Activated naive CD4-positive, alpha-beta T cell treated with anti-CD3 and anti-CD28 coated beads, Interleukin-2, amount 10 ng/mL, durations not matched to agents 7 days and 5 days (primary cell): Measurements from ENCODE around the gene ABCC1.

Experiments
- CTCF ChIA-PET: fragments of 350-600 bp; sonication (Branson Sonifier 250); formaldehyde crosslinking; loops from one replicate; lab custom pipeline; 2021; ENCODE audit warnings: antibody characterized with exemption; lab: Charles Lee
- DNase-seq: peaks from one replicate; pipeline ENCODE4 v3.0.0-alpha.2; 2020
- H3K27ac Mint-ChIP-seq: one replicate; pipeline ENCODE4 v1.8.0; 2021; ENCODE audit warnings: mild to moderate bottlenecking, moderate library complexity, mixed read lengths
- H3K27me3 Mint-ChIP-seq: one replicate; pipeline ENCODE4 v1.8.0; 2021; ENCODE audit warnings: mild to moderate bottlenecking, mixed read lengths
- H3K36me3 Mint-ChIP-seq: one replicate; pipeline ENCODE4 v1.8.0; 2021; ENCODE audit warnings: mixed read lengths
- H3K4me1 Mint-ChIP-seq: one replicate; pipeline ENCODE4 v1.8.0; 2021; ENCODE audit warnings: mixed read lengths
- H3K4me3 Mint-ChIP-seq: one replicate; pipeline ENCODE4 v1.8.0; 2021; ENCODE audit warnings: mild to moderate bottlenecking, moderate library complexity, mixed read lengths
- H3K9me3 Mint-ChIP-seq: one replicate; pipeline ENCODE4 v1.8.0; 2021; ENCODE audit warnings: mixed read lengths

The ABCC1 gene

DNA sequence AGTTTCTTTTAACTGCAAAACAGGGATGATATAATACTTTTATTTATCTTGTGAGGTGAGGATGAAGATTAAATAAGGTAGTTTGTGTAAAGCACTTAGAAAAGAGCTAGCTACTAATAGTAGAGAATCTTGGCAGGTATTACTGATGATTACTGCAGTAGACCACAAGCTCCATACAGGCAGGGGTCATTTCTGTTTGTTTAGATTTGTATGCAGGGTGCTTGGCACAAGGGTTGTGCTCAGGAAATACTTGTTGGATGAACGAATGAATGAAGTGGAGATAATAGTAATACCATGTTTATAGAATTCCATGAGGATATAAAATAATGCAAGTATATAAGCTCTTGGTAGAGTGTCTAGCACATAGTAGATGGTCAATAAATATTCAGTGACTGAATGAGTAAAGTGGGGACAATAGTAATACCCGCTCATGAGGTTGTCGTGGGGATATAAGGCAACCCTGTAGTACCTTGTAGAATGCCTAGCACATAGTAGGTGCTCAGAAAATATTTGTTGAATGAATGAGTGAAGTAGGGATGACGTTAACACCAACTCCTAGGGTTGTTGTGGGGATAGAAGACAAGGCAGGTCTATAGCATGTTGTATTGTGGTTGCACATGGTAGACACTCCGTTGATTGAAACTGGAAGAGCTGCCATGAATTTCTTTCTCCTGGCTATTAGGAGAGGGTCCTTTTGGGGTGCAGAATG, 83.0 kb downstream of the ABCC1 start:
- H3K27ac Mint-ChIP-seq: peak overlapping the region; percentile 39
- CTCF ChIA-PET: interaction anchor here (0.6 to 2.5 kb wide), 3 partner anchors 12 to 138 kb away, joined by 3 to 9 read pairs (median 3); no protein-coding TSS in a partner anchor

DNA sequence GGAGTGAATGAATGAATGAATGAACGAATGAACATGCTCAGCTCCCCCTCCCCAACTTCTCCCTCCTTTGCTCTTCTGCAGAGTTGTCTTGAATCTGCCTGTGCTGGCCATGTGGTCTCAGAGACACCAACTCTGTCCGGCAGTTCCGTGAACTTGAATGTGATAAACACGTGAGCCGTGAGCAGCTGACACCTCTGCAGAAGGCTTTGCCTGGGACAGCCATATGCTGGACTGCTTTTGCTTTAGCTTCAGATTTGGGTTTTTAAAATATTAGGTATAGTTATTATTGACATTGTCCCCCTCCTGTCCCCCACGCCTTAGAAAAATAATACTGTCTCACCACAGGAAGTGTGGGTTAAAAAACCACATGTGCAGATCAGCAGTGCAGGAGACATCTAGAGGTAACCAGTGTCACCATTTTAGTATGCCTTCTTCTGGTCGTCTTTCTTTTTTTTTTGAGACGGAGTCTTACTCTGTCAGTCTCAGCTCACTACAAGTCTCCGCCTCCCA, 83.8 kb downstream of the ABCC1 start:
- CTCF ChIA-PET: interaction anchor here (1.0 to 2.5 kb wide), 2 partner anchors 11 to 29 kb away, joined by 3 to 9 read pairs; no protein-coding TSS in a partner anchor
- Mint-ChIP-seq H3K27me3 (no peaks in the 10 kb centered on the region), H3K9me3 (no peaks in the 10 kb centered on the region), H3K36me3 (peaks cover 34% of the 10 kb centered on the region), H3K4me1 (peaks cover 22% of the 10 kb centered on the region), H3K27ac (peak overlapping the region; percentile 73), H3K4me3 (no peak overlapping the region)
- DNase-seq: peak; percentile 34

More for the DNA sequence above, 83.0 kb downstream of the ABCC1 start:
- H3K36me3 Mint-ChIP-seq: peaks cover 29% of the 10 kb centered on the region
- peaks cover 25% of the 10 kb centered on the region for H3K4me1 Mint-ChIP-seq
- no peak overlapping the region for H3K4me3 Mint-ChIP-seq
- H3K9me3 Mint-ChIP-seq: no peaks in the 10 kb centered on the region
- DNase-seq: no peak
- H3K27me3 Mint-ChIP-seq: no peaks in the 10 kb centered on the region

- no peak for DNase-seq
- CTCF ChIA-PET: interaction anchor here (0.7 to 2.5 kb wide), 2 partner anchors 9 to 27 kb away, joined by 3 to 6 read pairs; no protein-coding TSS in a partner anchor
- no peaks in the 10 kb centered on the region for H3K27me3 Mint-ChIP-seq
- H3K4me3 Mint-ChIP-seq: no peak overlapping the region
- H3K27ac Mint-ChIP-seq: no peak overlapping the region
- peaks cover 43% of the 10 kb centered on the region for H3K36me3 Mint-ChIP-seq
- no peaks in the 10 kb centered on the region for H3K9me3 Mint-ChIP-seq
- peaks cover 36% of the 10 kb centered on the region for H3K4me1 Mint-ChIP-seq
Measured at GRCh38 chr16:16036359-16036792, 87.0 kb downstream of the ABCC1 start.

- Mint-ChIP-seq H3K9me3 (no peaks in the 10 kb centered on the region), H3K4me3 (no peak overlapping the region), H3K4me1 (peaks cover 32% of the 10 kb centered on the region), H3K27ac (no peak overlapping the region), H3K36me3 (peaks cover 44% of the 10 kb centered on the region), H3K27me3 (no peaks in the 10 kb centered on the region)
- CTCF ChIA-PET: interaction anchor here (2.5 kb wide), 1 partner anchor 7 kb away, joined by 6 read pairs; no protein-coding TSS in a partner anchor
- DNase-seq: no peak
Measured at GRCh38 chr16:16037521-16037920, 88.1 kb downstream of the ABCC1 start.

GRCh38 chr16:16037970-16038369, 88.6 kb downstream of the ABCC1 start:
- DNase-seq: no peak
- no peak overlapping the region for H3K27ac Mint-ChIP-seq
- no peaks in the 10 kb centered on the region for H3K27me3 Mint-ChIP-seq
- peaks cover 27% of the 10 kb centered on the region for H3K4me1 Mint-ChIP-seq
- CTCF ChIA-PET: interaction anchor here (2.5 kb wide), 1 partner anchor 7 kb away, joined by 6 read pairs; no protein-coding TSS in a partner anchor
- H3K9me3 Mint-ChIP-seq: no peaks in the 10 kb centered on the region
- peaks cover 44% of the 10 kb centered on the region for H3K36me3 Mint-ChIP-seq
- no peak overlapping the region for H3K4me3 Mint-ChIP-seq

DNA sequence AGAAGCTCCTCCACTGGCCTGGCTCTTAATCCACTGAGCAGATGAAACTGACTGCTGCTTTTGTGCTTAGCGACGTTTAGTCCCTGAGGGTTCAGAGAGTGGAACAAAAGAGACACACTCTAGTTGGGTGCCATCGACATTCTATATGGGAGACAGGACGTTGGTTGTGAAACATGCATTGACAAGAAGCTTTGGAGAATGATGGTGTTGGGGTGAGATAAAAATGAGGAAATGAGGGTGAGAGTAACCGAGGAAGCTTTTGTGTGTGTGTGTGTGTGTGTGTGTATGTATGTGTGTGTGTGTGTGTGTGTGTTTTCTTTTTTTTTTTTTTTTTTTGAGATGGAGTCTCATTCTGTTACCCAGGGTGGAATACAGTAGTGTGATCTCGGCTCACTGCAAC, 89.5 kb downstream of the ABCC1 start:
- no peak for DNase-seq
- Mint-ChIP-seq H3K36me3 (peaks cover 48% of the 10 kb centered on the region), H3K4me3 (no peak overlapping the region), H3K9me3 (no peaks in the 10 kb centered on the region), H3K27me3 (no peaks in the 10 kb centered on the region), H3K4me1 (peaks cover 18% of the 10 kb centered on the region), H3K27ac (no peak overlapping the region)
- CTCF ChIA-PET: no interaction called here

- no peaks in the 10 kb centered on the region for H3K27me3 Mint-ChIP-seq
- H3K27ac Mint-ChIP-seq: peak overlapping the region; percentile 9
- CTCF ChIA-PET: interaction anchor here (0.6 kb wide), 1 partner anchor 89 kb away, joined by 3 read pairs; no protein-coding TSS in a partner anchor
- no peaks in the 10 kb centered on the region for H3K9me3 Mint-ChIP-seq
- DNase-seq: peak; percentile 26
- H3K36me3 Mint-ChIP-seq: peaks cover 60% of the 10 kb centered on the region
- H3K4me1 Mint-ChIP-seq: peaks cover 23% of the 10 kb centered on the region
- no peak overlapping the region for H3K4me3 Mint-ChIP-seq
Measured at GRCh38 chr16:16041196-16041892, 91.9 kb downstream of the ABCC1 start.

GRCh38 chr16:16042076-16042475, 92.7 kb downstream of the ABCC1 start:
- no peak for DNase-seq
- H3K4me1 Mint-ChIP-seq: peaks cover 23% of the 10 kb centered on the region
- no peak overlapping the region for H3K4me3 Mint-ChIP-seq
- H3K9me3 Mint-ChIP-seq: no peaks in the 10 kb centered on the region
- H3K27me3 Mint-ChIP-seq: no peaks in the 10 kb centered on the region
- no peak overlapping the region for H3K27ac Mint-ChIP-seq
- CTCF ChIA-PET: interaction anchor here (0.6 kb wide), 1 partner anchor 90 kb away, joined by 3 read pairs; no protein-coding TSS in a partner anchor
- peaks cover 56% of the 10 kb centered on the region for H3K36me3 Mint-ChIP-seq

- Mint-ChIP-seq H3K27ac (peak overlapping the region; percentile 17), H3K4me3 (no peak overlapping the region), H3K27me3 (no peaks in the 10 kb centered on the region), H3K4me1 (peaks cover 15% of the 10 kb centered on the region), H3K36me3 (peaks cover 57% of the 10 kb centered on the region), H3K9me3 (no peaks in the 10 kb centered on the region)
- no peak for DNase-seq
- CTCF ChIA-PET: interaction anchor here (0.6 to 2.3 kb wide), 8 partner anchors 9 to 124 kb away, joined by 3 to 9 read pairs (median 3); no protein-coding TSS in a partner anchor
Measured at GRCh38 chr16:16045296-16045695, 95.9 kb downstream of the ABCC1 start.

DNA sequence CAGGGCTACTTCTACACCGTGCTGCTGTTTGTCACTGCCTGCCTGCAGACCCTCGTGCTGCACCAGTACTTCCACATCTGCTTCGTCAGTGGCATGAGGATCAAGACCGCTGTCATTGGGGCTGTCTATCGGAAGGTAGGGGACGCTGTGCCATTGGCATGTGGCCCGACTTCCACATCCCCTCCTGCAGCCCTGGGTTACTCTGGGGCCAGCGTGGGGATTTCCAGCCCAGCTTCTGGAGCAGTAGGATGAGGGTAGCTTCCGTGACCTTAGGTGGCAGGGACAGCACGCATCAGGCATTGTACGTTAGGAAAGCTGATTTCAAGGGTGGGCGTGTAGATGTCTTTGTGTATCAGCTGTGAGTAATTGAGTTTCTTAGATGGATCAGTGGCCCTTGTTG, 96.5 kb downstream of the ABCC1 start:
- Mint-ChIP-seq H3K27me3 (no peaks in the 10 kb centered on the region), H3K36me3 (peaks cover 59% of the 10 kb centered on the region), H3K9me3 (no peaks in the 10 kb centered on the region), H3K4me1 (peaks cover 12% of the 10 kb centered on the region), H3K4me3 (no peak overlapping the region), H3K27ac (no peak overlapping the region)
- CTCF ChIA-PET: interaction anchor here (0.9 to 2.3 kb wide), 7 partner anchors 9 to 171 kb away, joined by 3 to 9 read pairs (median 5); no protein-coding TSS in a partner anchor
- DNase-seq: peak; percentile 44

DNA sequence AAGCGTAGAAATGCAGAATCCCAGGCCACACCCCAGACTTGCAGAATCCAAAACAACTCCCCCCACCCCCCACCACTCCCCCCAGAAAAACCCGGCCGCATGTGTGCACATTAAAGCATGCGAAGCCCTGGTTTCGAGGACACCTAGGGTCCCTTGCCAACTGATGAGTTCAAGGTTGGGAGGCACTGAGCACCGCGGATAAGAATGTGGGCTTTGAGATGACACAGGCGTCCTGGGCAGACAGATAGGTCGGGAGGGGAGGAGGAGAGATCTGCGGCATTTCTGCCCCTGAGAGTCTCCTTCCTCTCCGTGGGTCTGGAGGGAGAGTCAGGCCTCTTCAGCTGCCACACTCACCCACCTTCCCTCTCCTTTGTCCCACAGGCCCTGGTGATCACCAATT, 98.3 kb downstream of the ABCC1 start:
- no peaks in the 10 kb centered on the region for H3K9me3 Mint-ChIP-seq
- CTCF ChIA-PET: no interaction called here
- peaks cover 5% of the 10 kb centered on the region for H3K4me1 Mint-ChIP-seq
- H3K27ac Mint-ChIP-seq: no peak overlapping the region
- H3K4me3 Mint-ChIP-seq: no peak overlapping the region
- peaks cover 59% of the 10 kb centered on the region for H3K36me3 Mint-ChIP-seq
- no peaks in the 10 kb centered on the region for H3K27me3 Mint-ChIP-seq
- DNase-seq: no peak

DNA sequence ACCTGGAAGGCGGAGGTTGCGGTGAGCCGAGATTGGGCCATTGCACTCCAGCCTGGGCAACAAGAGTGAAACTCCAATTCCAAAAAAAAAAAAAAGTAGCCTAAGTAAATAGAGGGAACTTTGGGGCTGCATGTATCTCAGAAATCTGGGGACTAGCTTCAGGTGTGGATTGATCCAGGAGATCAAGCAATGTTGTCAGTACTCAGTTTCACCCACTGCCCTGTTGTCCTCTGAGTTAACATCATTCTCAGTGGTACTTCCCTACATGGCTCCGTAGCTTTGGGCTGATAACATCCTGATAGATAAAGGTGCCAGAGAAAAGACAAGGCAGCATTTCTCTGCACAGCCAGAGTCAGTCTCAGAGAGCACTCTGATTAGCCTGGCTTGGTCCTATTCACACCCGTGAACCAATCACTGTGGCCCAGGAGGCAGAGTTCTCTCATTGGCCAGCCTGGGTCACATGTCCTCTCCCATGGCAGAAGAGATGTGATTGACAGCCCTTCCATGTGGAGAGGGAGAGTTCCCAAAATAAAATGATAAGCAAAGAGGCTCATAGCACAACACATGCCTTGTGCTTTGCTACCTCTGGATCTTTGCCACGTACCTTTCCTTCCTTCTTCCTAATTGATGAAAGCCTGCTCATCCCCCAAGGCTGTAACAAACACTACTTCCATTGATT, 99.6 kb downstream of the ABCC1 start:
- CTCF ChIA-PET: no interaction called here
- H3K27me3 Mint-ChIP-seq: no peaks in the 10 kb centered on the region
- peaks cover 50% of the 10 kb centered on the region for H3K36me3 Mint-ChIP-seq
- no peak for DNase-seq
- no peak overlapping the region for H3K27ac Mint-ChIP-seq
- no peak overlapping the region for H3K4me3 Mint-ChIP-seq
- H3K9me3 Mint-ChIP-seq: no peaks in the 10 kb centered on the region
- peaks cover 5% of the 10 kb centered on the region for H3K4me1 Mint-ChIP-seq

DNA sequence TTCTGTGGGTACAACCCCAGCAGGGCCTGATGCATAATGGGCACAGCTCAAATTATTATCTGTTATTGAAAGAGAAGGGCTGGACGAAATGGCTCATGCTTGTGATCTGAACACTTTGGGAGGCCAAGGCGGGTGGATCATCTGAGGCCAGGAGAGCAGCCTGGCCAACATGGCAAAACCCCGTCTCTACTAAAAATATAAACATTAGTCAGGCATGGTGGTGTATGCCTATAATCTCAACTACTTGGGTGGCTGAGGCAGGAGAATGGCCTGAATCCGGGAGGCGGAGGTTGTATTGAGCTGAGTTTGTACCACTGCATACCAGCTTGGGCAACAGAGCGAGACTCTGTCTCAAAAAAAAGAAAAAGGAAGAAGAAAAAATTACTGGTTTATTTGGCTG, 100.7 kb downstream of the ABCC1 start:
- peaks cover 49% of the 10 kb centered on the region for H3K36me3 Mint-ChIP-seq
- H3K27me3 Mint-ChIP-seq: no peaks in the 10 kb centered on the region

More for the DNA sequence above, 100.7 kb downstream of the ABCC1 start:
- DNase-seq: no peak
- H3K27ac Mint-ChIP-seq: no peak overlapping the region
- no peak overlapping the region for H3K4me3 Mint-ChIP-seq
- CTCF ChIA-PET: interaction anchor here (1.0 kb wide), 1 partner anchor 12 kb away, joined by 6 read pairs; no protein-coding TSS in a partner anchor
- H3K4me1 Mint-ChIP-seq: peaks cover 5% of the 10 kb centered on the region
- H3K9me3 Mint-ChIP-seq: no peaks in the 10 kb centered on the region
